A673 (cell line): ENCODE results near the gene ZNF771. TPM values are rescaled to one million over a fixed set of nuclear protein-coding genes. Genes with fewer than 3 reads are reported as not detected.

Experiments used
- BruUV-seq: library from RNA; stranded (reverse); fragments of 400-500 nt; replicated peaks from 2 replicates; lab custom pipeline; 2021; lab: Mats Ljungman, UMichigan
- CTCF ChIA-PET: fragments of 300-600 bp; sonication (Branson Sonifier 250); formaldehyde crosslinking; loops from one replicate; lab custom pipeline; 2022; ENCODE audit warnings: antibody characterized with exemption; lab: Charles Lee
- POLR2A ChIA-PET: fragments of 300-600 bp; sonication (Branson Sonifier 250); formaldehyde crosslinking; loops from one replicate; lab custom pipeline; 2022; ENCODE audit warnings: antibody characterized with exemption; ENCODE audit not compliant: low non-redundant PET; lab: Charles Lee
- DNase-seq: peaks from one replicate; pipeline ENCODE4 v3.0.0-alpha.2; 2015; ENCODE audit warnings: low spot score
- H3K27ac ChIP-seq: fragments of 200-600 bp; sonication (generic); 2 replicates; pipeline ENCODE4 v1.5.1; 2016; ENCODE audit warnings: mixed run types, low read depth, mild to moderate bottlenecking, mixed read lengths, antibody characterized with exemption, low read length; ENCODE audit not compliant: poor library complexity, severe bottlenecking
- H3K27me3 ChIP-seq: fragments of 200-600 bp; sonication (generic); replicated peaks from 2 replicates; pipeline ENCODE4 v1.6.1; 2017; ENCODE audit warnings: mixed run types, low read depth, mild to moderate bottlenecking, mixed read lengths, antibody characterized with exemption, low read length; ENCODE audit not compliant: insufficient read depth, poor library complexity
- H3K36me3 ChIP-seq: fragments of 200-600 bp; sonication (generic); 2 replicates; pipeline ENCODE4 v1.6.1; 2016; ENCODE audit warnings: mixed run types, mild to moderate bottlenecking, mixed read lengths, antibody characterized with exemption, low read length; ENCODE audit not compliant: insufficient read depth, poor library complexity, severe bottlenecking
- H3K4me1 ChIP-seq: fragments of 200-600 bp; sonication (generic); 2 replicates; pipeline ENCODE4 v1.6.1; 2017; ENCODE audit warnings: mixed run types, mild to moderate bottlenecking, mixed read lengths, antibody characterized with exemption, low read length; ENCODE audit not compliant: insufficient read depth, poor library complexity, severe bottlenecking
- H3K4me3 ChIP-seq: fragments of 200-600 bp; sonication (generic); 2 replicates; pipeline ENCODE4 v1.5.1; 2016; ENCODE audit warnings: low read depth, mixed run types, mild to moderate bottlenecking, mixed read lengths, low read length; ENCODE audit not compliant: poor library complexity, severe bottlenecking
- H3K9me3 ChIP-seq: fragments of 200-600 bp; sonication (generic); 2 replicates; pipeline ENCODE4 v1.6.1; 2016; ENCODE audit warnings: mixed run types, low read depth, mild to moderate bottlenecking, mixed read lengths, antibody characterized with exemption, low read length; ENCODE audit not compliant: poor library complexity, severe bottlenecking
- EZH2 ChIP-seq: fragments of 200-600 bp; sonication (generic); IDR thresholded peaks from 2 replicates; pipeline ENCODE4 v1.6.1; 2017; ENCODE audit warnings: borderline replicate concordance, low read depth, mild to moderate bottlenecking, mixed read lengths, antibody characterized with exemption, low read length; ENCODE audit not compliant: poor library complexity, severe bottlenecking
- intact Hi-C: fragments of 100-400 bp; cut with micrococcal nuclease; formaldehyde crosslinking; loops from one replicate; pipeline ENCODE4 v1.10.0; 2022; ENCODE audit not compliant: unreplicated experiment
- total RNA-seq: library from RNA; stranded (reverse); gene quantifications from 2 replicates; pipeline ENCODE4 v1.2.3, GENCODE V29; 2021
- TF ChIP-seq, protein P1 (sequence below): fragments of 300-800, 200-600 bp; sonication (generic); conservative IDR thresholded peaks from 2 replicates; pipeline ENCODE4 v1.5.1; 2017; ENCODE audit warnings: low read depth, mild to moderate bottlenecking, antibody characterized with exemption, low read length, moderate library complexity, mixed read lengths

ZNF771 gene
- total RNA-seq, 1 experiment from 2014 or later: 22.2 TPM

DNA sequence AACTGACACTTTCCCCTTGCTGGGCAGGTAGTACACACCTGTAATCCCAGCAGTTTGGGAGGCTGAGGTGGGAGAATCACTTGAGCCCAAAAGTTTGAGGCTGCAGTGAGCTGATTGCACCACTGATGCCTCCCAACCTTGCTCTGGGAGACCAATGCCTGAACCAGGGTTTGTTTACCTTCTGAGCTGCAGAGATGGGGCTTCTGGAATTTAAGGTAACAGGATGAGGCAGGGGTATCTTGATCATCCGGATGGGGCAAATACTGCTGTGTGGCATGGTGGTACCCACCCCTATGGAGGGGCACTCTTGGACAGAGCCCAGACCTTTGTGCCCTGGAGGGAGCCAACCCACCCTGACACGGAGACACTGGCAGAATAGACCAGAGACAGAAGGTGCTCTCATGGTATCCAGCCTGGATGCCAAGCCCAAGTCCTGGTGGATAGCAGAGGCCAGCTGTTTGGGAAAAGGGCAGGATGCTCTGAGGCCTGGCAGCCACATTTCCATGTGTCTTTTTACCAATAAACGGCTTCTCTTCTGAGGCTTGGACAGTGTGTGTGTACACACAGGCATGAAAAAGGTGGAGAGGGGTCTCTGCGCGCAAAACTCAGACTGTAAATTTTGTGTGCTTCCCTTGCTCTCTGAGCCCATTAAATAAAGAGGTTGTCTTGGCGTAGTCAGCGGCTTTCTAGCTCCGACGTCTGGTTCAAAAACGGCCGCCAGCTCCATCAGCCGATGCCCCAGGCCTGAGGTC, 7.8 kb upstream of the ZNF771 start:
- H3K36me3 ChIP-seq: peaks cover 10% of the 10 kb centered on the region
- peak overlapping the region; percentile 54 for H3K4me3 ChIP-seq
- POLR2A ChIA-PET: no interaction called here
- CTCF ChIA-PET: interaction anchor here (0.6 to 1.0 kb wide), 2 partner anchors 30 to 199 kb away, joined by 3 to 4 read pairs; partner anchors contain the start of gene DCTPP1
- no peaks in the 10 kb centered on the region for H3K27me3 ChIP-seq
- BruUV-seq: no TSS peak
- intact Hi-C loops: no loop called here
- peak overlapping the region; percentile 91 for H3K27ac ChIP-seq
- no peak for DNase-seq
- no peaks in the 10 kb centered on the region for H3K9me3 ChIP-seq
- H3K4me1 ChIP-seq: peaks cover 26% of the 10 kb centered on the region
- TF ChIP-seq EZH2: no peak
- TF ChIP-seq, protein P1, sequence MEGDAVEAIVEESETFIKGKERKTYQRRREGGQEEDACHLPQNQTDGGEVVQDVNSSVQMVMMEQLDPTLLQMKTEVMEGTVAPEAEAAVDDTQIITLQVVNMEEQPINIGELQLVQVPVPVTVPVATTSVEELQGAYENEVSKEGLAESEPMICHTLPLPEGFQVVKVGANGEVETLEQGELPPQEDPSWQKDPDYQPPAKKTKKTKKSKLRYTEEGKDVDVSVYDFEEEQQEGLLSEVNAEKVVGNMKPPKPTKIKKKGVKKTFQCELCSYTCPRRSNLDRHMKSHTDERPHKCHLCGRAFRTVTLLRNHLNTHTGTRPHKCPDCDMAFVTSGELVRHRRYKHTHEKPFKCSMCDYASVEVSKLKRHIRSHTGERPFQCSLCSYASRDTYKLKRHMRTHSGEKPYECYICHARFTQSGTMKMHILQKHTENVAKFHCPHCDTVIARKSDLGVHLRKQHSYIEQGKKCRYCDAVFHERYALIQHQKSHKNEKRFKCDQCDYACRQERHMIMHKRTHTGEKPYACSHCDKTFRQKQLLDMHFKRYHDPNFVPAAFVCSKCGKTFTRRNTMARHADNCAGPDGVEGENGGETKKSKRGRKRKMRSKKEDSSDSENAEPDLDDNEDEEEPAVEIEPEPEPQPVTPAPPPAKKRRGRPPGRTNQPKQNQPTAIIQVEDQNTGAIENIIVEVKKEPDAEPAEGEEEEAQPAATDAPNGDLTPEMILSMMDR: no peak

DNA sequence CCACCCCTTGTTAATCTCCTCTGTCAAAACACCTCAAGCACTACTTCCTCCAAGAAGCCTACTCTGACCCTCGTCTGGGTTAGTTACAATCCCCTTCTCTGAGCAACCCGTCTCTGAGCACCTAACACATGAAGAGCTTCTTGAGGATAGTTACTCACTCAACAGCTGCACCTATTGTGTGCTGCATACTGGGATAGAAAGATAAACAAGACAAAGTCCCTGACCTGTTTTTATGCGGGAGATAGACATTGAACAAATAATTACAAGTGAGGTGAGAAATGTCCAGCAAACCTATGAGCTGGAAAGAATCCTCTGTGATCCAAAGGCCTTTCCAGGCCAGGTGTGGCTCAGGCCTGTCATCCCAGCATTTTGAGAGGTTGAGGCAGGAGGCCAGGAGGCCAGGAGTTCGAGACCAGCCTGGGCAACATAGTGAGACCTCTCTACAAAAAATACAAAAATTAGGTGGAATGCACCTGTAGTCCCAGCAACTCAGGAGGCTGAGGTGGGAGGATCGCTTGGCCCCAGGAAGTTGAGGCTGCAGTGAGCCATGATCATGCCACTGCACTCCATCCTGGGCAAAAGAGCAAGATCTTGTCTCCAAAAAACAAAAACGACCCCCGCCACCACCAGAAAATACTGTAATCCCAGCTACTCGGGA, 5.5 kb upstream of the ZNF771 start:
- TF ChIP-seq EZH2: no peak
- TF ChIP-seq, protein P1: no peak
- H3K9me3 ChIP-seq: no peaks in the 10 kb centered on the region
- peaks cover 10% of the 10 kb centered on the region for H3K36me3 ChIP-seq
- CTCF ChIA-PET: interaction anchor here (0.6 kb wide), 1 partner anchor 207 kb away, joined by 7 read pairs; no protein-coding TSS in a partner anchor
- peaks cover 21% of the 10 kb centered on the region for H3K4me1 ChIP-seq
- BruUV-seq: no TSS peak
- H3K27me3 ChIP-seq: no peaks in the 10 kb centered on the region
- intact Hi-C loops: no loop called here
- POLR2A ChIA-PET: no interaction called here
- peak overlapping the region; percentile 4 for H3K27ac ChIP-seq
- H3K4me3 ChIP-seq: no peak overlapping the region
- no peak for DNase-seq

DNA sequence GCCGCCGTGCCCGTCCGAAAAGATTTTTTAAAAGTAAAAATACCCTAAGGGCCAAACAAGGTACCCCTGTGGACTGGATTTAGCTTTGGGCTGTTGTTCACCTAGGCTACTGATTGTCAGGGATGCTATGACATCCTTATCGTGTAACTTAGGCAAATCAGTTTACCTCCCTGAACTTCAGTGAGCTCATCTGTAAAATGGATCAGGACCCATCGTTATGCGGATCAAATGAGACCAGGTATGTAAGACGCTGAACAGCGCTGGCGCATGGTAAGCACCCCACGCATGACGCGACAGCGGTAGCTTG, 658 bp upstream of the ZNF771 start:
- H3K4me3 ChIP-seq: peak overlapping the region; percentile 96
- peaks cover 16% of the 10 kb centered on the region for H3K4me1 ChIP-seq
- no peaks in the 10 kb centered on the region for H3K27me3 ChIP-seq
- TSS peak; percentile 89 for BruUV-seq
- no peak for DNase-seq
- POLR2A ChIA-PET: interaction anchor here (1.0 kb wide), 2 partner anchors 28 to 36 kb away, joined by 3 to 4 read pairs; no protein-coding TSS in a partner anchor
- intact Hi-C loops: loop anchor here (5.0 kb wide), 2 partner anchors 34 to 284 kb away; partner anchors contain the start of genes MAPK3, MYL11 and TBC1D10B
- peaks cover 11% of the 10 kb centered on the region for H3K36me3 ChIP-seq
- H3K9me3 ChIP-seq: no peaks in the 10 kb centered on the region
- H3K27ac ChIP-seq: peak overlapping the region; percentile 93
- CTCF ChIA-PET: interaction anchor here (1.1 kb wide), 1 partner anchor 23 kb away, joined by 7 read pairs; the partner anchor contains the start of gene DCTPP1
- TF ChIP-seq EZH2: no peak
- TF ChIP-seq, protein P1: no peak
